ENCODE measurements around the gene CYSTM1. TPM values are rescaled to one million over a fixed set of nuclear protein-coding genes. Genes with fewer than 3 reads are reported as not detected.

Gene CYSTM1
- total RNA-seq, 1 donor from 2014 or later = 28.1 TPM

- H3K27ac Mint-ChIP-seq = peak overlapping the region; percentile 60
- no peaks in the 10 kb centered on the region for H3K9me3 Mint-ChIP-seq (ENCODE audit: low read depth)
- H3K4me3 Mint-ChIP-seq (ENCODE audit: low read depth) = no peak overlapping the region
Observed at GRCh38 chr5:140242099-140242498, 67.1 kb downstream of the CYSTM1 start.

GRCh38 chr5:140242890-140243585 is 68.0 kb downstream of the CYSTM1 start:
- Mint-ChIP-seq H3K4me1 (ENCODE audit: low read depth) (peaks cover 15% of the 10 kb centered on the region), H3K36me3 (ENCODE audit: insufficient read depth) (peaks cover 7% of the 10 kb centered on the region), H3K9me3 (ENCODE audit: low read depth) (no peaks in the 10 kb centered on the region), H3K27ac (no peak overlapping the region), H3K4me3 (ENCODE audit: low read depth) (no peak overlapping the region), H3K27me3 (no peaks in the 10 kb centered on the region)
- TF ChIP-seq CTCF (IDR thresholded peaks at IDR 0.05; ENCODE audit: unreplicated experiment) = no peak
- DNase-seq (ENCODE audit: low spot score, unreplicated experiment) = no peak

More at GRCh38 chr5:140242099-140242498, 67.1 kb downstream of the CYSTM1 start:
- TF ChIP-seq CTCF (IDR thresholded peaks at IDR 0.05; ENCODE audit: unreplicated experiment) = peak; percentile 15
- Mint-ChIP-seq H3K36me3 (ENCODE audit: insufficient read depth) (peaks cover 7% of the 10 kb centered on the region), H3K27me3 (no peaks in the 10 kb centered on the region), H3K4me1 (ENCODE audit: low read depth) (peaks cover 15% of the 10 kb centered on the region)
- no peak for DNase-seq (ENCODE audit: low spot score, unreplicated experiment)

GRCh38 chr5:140243706-140244250 is 68.8 kb downstream of the CYSTM1 start:
- peaks cover 15% of the 10 kb centered on the region for H3K4me1 Mint-ChIP-seq (ENCODE audit: low read depth)
- no peaks in the 10 kb centered on the region for H3K9me3 Mint-ChIP-seq (ENCODE audit: low read depth)
- no peak overlapping the region for H3K27ac Mint-ChIP-seq
- TF ChIP-seq CTCF (IDR thresholded peaks at IDR 0.05; ENCODE audit: unreplicated experiment) = no peak
- H3K36me3 Mint-ChIP-seq (ENCODE audit: insufficient read depth) = peaks cover 8% of the 10 kb centered on the region
- no peak overlapping the region for H3K4me3 Mint-ChIP-seq (ENCODE audit: low read depth)
- H3K27me3 Mint-ChIP-seq = no peaks in the 10 kb centered on the region
- no peak for DNase-seq (ENCODE audit: low spot score, unreplicated experiment)

- no peak overlapping the region for H3K4me3 Mint-ChIP-seq (ENCODE audit: low read depth)
Observed at GRCh38 chr5:140244525-140245025, 69.6 kb downstream of the CYSTM1 start.

More at GRCh38 chr5:140244525-140245025, 69.6 kb downstream of the CYSTM1 start:
- DNase-seq (ENCODE audit: low spot score, unreplicated experiment) = peak; percentile 88
- H3K27ac Mint-ChIP-seq = peak overlapping the region; percentile 62
- H3K36me3 Mint-ChIP-seq (ENCODE audit: insufficient read depth) = peaks cover 8% of the 10 kb centered on the region
- no peaks in the 10 kb centered on the region for H3K27me3 Mint-ChIP-seq
- H3K9me3 Mint-ChIP-seq (ENCODE audit: low read depth) = no peaks in the 10 kb centered on the region
- TF ChIP-seq CTCF (IDR thresholded peaks at IDR 0.05; ENCODE audit: unreplicated experiment) = peak; percentile 88
- peaks cover 15% of the 10 kb centered on the region for H3K4me1 Mint-ChIP-seq (ENCODE audit: low read depth)

Measured in progenitor cell of endocrine pancreas (in vitro differentiated cells).